PC-9 (cell line): ENCODE results near the gene FOXN1.

Source experiments
- CTCF ChIP-seq: fragments of 200-600 bp; sonication (generic); conservative IDR thresholded peaks from 2 replicates; pipeline ENCODE4 v1.6.1; 2017; ENCODE audit warnings: mixed run types, antibody characterized with exemption, mild to moderate bottlenecking, moderate library complexity
- EZH2 ChIP-seq: fragments of 200-600 bp; sonication (generic); IDR thresholded peaks from 2 replicates; pipeline ENCODE4 v1.8.0; 2017; ENCODE audit warnings: antibody characterized with exemption, low read depth

DNA sequence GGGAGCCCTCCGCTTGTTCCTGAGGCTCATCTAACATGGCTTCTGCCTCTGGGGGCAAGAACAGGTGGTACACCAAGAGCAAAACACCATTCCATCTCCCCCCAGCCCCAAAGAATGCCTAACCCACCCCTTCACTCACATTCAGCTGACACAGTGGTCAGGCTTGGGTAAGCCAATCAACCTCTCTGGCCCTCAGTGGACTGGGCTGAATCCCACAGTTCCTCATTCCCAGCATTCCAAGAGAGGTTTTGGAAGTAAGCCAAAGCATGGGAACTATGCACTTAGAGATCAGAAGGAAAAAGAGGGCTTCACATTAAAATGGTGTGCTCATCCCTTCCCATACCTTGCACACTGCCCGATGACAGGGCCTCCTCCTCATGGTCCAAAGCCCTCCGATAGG lies 57.3 kb downstream of the FOXN1 start:
- TF ChIP-seq CTCF (no peak), EZH2 (no peak)
